SK-N-MC (cell line): ENCODE results near the gene RAB3D.
"Not testable (repeated sequence)": the region's sequence is repeated elsewhere in the genome, so short reads cannot be mapped to it uniquely, and the experiment has no call there.

ENCODE experiments used
- EZH2 ChIP-seq: fragments of 200-600 bp; sonication (generic); IDR thresholded peaks from one replicate; pipeline ENCODE4 v1.6.1; 2017; ENCODE audit warnings: antibody characterized with exemption
- POLR2AphosphoS5 ChIP-seq: IDR thresholded peaks from 2 replicates; pipeline ENCODE4 v1.6.1; 2012; ENCODE audit warnings: mild to moderate bottlenecking, low read depth, low read length, borderline replicate concordance

DNA sequence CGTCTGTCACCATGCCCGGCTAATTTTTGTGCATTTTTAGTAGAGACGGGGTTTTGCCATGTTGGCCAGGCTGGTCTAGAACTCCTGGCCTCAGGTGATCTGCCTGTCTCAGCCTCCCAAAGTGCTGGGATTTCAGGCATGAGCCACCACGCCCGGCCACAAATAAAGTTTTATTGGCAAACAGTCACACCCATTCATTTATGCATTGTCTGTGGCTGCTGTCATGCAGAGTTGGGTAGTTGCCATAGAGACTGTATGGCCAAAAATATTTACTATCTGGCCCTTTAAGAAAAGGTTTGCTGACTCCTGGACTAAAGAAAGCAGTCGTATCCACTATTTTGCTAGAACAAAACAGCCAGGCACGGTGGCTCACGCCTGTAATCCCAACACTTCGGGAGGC is 5.6 kb downstream of the RAB3D start:
- not testable (repeated sequence) for TF ChIP-seq EZH2, POLR2AphosphoS5
